ENCODE results near the gene XKR7.
A peak's percentile ranks its signal among the peaks of the same experiment; 100 is the strongest.

XKR7 gene

GRCh38 chr20:31981784-31982183 lies 13.8 kb downstream of the XKR7 start:
- DNase-seq: no peak

- no peak for DNase-seq
These were observed 17.1 kb downstream of the XKR7 start for GRCh38 chr20:31984981-31985471.

- DNase-seq: no peak
These were observed 19.8 kb downstream of the XKR7 start for GRCh38 chr20:31987744-31988143.

GRCh38 chr20:31988430-31989015 lies 20.6 kb downstream of the XKR7 start:
- no peak for DNase-seq

- no peak for DNase-seq
These were observed 21.2 kb downstream of the XKR7 start for GRCh38 chr20:31989030-31989645.

GRCh38 chr20:31990641-31991338 lies 22.8 kb downstream of the XKR7 start:
- no peak for DNase-seq

GRCh38 chr20:31991339-31991705 lies 23.4 kb downstream of the XKR7 start:
- DNase-seq: no peak

GRCh38 chr20:31992086-31992485 lies 24.1 kb downstream of the XKR7 start:
- no peak for DNase-seq

GRCh38 chr20:31996996-31997395 lies 29.0 kb downstream of the XKR7 start:
- no peak for DNase-seq

GRCh38 chr20:31998246-31998645 lies 30.3 kb downstream of the XKR7 start:
- DNase-seq: no peak

GRCh38 chr20:32003325-32003724 lies 35.4 kb downstream of the XKR7 start:
- no peak for DNase-seq

GRCh38 chr20:32004963-32005362 lies 37.0 kb downstream of the XKR7 start:
- DNase-seq: no peak

GRCh38 chr20:32006053-32006452 lies 38.1 kb downstream of the XKR7 start:
- no peak for DNase-seq

- DNase-seq: no peak
These were observed 39.2 kb downstream of the XKR7 start for GRCh38 chr20:32006841-32007786.

GRCh38 chr20:32007787-32008616 lies 40.1 kb downstream of the XKR7 start:
- DNase-seq: no peak

GRCh38 chr20:32009564-32009963 lies 41.6 kb downstream of the XKR7 start:
- no peak for DNase-seq

- no peak for DNase-seq
These were observed 42.1 kb downstream of the XKR7 start, which contains the start of gene CCM2L for GRCh38 chr20:32010101-32010500. TSS of gene CCM2L (plus strand) at chr20:32010438. CDS start at chr20:32010455, 17 bp downstream.

GRCh38 chr20:32010666-32011065 lies 42.7 kb downstream of the XKR7 start:
- no peak for DNase-seq

GRCh38 chr20:32012159-32012688 lies 44.3 kb downstream of the XKR7 start:
- no peak for DNase-seq

GRCh38 chr20:32013326-32013725 lies 45.4 kb downstream of the XKR7 start:
- no peak for DNase-seq

GRCh38 chr20:32017711-32018251 lies 49.8 kb downstream of the XKR7 start:
- peak; percentile 91 for DNase-seq
